GM21526 (cell line): ENCODE results near the gene CCDC57.

ENCODE experiments used
- ATAC-seq: cut with Tn5 transposase; IDR thresholded peaks from one replicate; pipeline ENCODE4 v1.9.1; 2021; ENCODE audit warnings: moderate library complexity; ENCODE audit not compliant: unreplicated experiment, low FRiP score

Gene CCDC57

DNA sequence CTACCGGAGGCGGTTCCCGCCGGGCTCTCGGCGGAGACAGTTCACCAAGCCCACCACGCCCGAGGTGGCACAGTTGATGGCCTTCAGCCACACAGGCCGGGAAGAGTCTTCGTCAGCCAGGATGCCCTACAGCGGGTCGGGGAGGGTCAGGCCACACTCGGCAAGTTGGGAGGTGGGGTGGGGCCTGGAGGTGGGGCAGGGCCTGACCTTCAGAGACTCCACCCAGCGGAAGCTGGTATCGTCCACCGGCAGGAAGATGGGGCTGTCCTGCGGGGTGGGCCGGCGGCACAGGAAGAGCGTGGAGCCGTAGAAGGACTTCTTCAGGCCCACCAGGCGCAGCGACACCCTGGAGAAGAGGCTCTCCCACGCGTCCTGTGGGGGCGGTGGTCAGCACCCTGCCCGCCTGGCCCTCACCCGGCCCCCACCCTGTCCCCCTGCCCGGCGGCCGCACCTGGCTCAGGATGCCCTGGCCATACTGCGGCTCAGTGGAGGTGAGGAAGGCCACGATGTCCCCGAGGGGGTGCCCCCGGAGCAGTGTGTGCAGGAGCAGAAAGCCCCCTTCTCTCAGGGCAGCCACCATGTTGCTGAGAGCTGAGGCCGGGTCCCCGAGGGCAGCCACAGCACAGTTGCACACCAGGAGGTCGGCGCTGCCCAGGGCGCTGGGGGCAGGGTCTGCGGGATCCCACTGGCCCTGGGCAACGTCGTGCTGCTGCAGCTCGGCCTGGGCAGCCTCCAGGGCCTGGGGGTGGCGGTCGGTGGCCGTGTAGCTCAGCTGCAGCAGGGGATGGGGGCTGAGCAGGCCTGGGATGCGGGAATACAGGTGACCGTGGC is 127.4 kb downstream of the CCDC57 start:
- ATAC-seq, result no peak

DNA sequence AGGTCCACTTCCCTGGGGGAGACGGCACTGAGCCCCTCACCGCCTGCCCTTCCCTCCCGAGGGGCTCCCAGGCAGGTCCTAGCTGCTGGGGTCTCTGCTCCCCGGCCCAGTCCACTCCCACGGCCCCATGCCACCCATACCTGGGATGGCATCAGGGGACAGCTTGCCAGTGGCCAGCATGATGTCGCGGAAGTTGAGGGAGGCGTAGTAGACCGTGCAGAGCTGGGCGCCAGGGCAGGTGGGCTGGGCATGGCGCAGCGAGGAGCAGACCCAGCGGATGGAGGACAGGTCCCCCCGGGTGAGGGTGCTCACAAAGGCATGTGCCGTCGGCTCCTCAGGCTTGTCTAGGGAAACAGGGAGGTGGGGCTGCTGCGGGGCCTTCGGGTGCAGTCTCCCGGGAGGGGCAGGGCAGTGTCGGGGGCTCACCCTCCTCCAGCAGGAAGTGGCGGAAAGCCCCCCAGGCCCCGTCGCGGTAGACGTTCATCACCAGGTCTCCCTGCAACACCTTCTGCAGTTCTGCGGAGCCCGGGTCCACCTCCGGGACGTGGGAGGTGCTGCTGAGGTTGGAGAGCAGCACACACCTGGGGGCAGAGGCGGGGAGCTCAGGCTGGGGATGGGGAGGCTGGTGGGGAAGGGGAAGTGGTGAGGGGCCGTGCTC is 128.1 kb downstream of the CCDC57 start:
- no peak for ATAC-seq

DNA sequence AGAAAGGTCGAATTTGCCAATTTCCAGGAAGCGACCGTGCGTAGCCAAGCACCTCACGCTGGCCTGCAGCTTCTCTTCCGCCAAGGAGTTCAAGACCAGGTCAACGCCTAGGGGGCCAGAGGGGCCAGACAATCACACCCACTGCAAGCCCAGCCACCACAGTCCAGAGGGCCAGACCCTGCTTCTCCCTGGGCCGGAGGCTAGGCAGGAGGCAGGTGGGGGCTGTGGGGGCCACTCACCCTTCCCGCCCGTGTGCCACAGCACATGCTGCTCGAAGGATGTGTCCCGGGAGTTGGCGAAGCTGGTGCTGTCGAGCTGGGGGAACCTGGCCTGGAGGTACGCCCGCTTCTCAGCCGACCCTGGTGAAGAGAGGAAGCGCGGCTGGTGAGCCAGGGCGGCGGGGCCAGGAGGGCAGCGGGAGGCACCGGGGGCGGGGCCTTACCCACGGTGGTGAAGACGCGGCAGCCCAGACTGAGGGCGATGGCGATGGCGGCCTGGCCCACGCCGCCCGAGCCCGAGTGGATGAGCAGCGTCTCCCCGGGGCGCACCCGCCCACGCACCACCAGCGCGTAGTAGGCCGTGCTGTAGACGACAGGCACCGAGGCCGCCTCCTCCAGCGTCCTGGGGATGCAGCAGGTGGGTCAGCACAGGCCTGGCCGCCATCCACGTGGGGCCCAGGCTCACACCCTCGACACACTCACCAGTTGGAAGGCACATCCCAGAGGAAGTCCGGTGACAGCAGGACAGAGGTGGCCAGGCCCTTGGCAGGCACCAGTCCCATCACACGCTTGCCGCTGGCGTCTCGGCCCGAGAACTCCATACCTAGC is 128.9 kb downstream of the CCDC57 start:
- ATAC-seq, result no peak

DNA sequence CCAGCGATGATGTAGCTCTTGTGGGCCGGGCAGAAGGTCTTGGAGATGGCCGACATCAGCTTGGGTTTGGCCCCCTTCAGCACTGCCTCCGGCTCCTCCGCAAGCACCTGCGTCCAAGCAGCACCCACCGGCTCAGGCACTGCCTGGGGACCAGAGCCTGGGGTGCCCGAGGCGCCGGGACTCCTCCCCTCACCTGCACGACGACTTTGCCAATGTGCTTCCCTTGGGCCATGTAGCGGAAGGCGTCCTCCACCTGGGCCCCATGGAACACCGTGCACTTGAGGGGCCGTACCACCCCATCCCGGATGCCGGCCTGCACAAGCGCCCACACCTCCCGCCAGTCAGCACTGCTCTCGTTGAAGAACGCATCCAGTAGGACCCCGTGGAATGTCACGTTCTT is 129.6 kb downstream of the CCDC57 start:
- no peak for ATAC-seq

DNA sequence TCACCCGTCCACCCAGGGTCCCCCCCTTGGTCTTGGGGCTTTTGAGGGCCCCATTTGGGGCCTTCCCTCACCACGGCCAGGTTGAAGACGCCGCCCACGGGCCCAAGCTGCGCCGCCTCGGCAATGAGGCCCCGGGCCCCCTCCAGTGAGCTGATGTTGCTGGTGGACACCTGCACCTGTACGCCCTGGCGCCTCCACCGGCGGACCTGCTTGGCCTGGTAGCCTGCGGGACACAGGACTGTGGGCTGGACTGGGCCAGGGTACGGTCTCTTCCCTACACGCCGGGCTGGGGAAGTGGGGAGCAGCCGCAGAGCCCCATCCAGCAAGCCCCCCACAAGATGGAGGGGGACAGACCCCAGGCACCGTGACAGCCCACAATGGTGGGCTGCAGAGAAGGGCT is 130.2 kb downstream of the CCDC57 start:
- no peak for ATAC-seq

DNA sequence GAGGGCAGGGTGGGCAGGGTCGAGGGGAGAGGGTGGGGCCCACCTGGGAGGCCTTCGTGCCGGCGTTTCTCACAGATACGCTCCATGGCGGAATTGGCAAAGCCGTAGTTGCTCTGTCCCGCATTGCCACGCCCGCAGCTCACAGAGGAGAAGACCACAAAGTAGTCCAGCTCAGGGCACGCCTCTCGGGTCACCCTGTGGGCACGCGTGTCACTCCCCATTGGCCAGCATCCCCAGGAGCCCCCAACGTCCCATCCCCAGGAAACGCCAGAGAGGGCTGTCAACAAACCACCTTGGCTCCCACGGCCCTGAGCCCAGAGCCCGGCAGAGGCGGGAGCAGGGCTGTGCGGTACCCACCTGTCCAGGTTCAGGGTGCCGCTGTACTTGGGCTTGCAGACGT is 130.7 kb downstream of the CCDC57 start:
- ATAC-seq, result no peak

DNA sequence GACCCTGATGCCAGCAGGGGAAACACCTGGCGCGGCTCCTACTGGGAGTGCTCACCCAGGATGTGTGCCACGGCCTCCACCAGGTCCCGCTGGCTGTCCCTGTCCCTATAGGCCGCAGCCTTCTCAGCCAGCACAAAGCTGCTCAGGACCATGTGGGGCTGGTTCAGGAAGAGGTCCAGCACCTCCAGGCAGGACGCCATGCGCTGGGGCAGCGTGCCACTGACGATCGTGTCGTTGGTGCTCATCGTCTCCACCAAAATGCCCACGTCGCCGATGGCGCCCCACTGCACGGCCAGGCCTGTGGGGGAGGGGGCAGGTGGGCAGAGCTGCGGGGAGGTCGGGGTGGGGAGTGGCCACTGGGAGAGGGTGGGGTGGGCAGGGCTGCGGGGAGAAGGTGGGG is 131.1 kb downstream of the CCDC57 start:
- ATAC-seq, result no peak

DNA sequence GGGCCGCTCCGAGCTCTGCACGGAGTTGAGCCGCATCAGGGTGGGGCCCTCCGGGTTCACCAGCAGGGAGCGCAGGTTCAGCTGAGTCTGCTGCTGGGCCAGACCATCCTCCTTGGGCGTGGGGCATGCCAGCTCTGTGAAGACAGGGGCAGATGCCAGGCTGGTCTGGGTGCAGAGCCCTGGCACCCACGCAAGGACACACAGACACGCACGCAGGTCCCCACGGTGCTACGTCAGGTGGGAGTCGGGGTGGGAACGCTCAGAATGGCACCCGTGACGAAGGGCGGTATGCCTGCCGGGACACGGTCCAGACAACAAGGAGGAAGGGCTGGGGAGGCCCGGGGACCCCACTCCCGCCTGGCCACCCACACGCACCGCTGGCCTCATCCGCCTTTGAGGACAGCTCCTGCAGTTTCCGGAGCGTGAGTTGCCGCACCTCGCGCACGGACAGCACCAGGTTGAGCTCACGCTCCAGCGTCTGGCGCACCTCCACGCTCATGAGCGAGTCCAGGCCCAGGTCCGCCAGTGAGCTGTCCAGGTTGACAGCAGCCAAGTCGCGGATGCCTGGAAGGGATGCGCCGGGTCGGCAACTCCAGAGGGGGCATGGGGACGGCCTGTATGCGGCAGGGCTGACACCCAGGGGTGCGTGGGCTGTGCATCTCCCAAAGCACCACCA is 131.7 kb downstream of the CCDC57 start:
- no peak for ATAC-seq

DNA sequence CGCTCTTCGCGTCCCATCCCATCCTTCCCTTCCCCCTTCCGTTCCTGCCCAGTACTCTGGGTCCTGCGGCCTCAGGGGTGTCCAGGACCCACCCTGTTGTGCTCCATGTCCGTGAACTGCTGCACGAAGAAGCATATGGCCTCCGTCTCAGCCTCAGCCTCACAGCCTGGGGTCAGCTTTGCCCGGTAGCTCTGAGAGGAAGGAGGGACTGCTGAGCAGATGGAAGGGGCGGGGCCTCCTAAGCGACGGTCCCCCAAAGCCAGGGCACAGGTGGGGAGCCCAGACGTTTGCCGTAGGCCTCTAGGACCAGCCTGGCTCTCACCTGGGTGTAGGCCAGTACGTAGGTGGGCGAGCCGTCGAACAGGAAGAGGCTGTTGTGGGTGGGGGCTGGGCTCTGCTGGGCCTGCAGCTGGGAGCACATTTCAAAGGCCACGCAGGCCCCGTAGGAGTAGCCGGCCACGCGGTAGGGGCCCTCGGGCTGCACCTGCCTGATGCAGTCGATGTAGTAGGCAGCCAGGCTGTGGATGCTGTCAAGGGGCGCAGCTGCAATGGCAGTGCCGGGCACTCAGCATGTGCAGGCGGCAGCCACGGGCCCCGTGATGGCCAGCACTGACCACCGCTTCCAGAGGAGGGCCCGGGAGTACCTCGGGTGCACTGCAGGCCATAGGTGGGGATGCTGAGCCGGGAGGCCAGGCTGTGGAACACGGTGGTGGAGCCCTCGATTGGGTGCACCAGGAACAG is 132.4 kb downstream of the CCDC57 start:
- no peak for ATAC-seq

DNA sequence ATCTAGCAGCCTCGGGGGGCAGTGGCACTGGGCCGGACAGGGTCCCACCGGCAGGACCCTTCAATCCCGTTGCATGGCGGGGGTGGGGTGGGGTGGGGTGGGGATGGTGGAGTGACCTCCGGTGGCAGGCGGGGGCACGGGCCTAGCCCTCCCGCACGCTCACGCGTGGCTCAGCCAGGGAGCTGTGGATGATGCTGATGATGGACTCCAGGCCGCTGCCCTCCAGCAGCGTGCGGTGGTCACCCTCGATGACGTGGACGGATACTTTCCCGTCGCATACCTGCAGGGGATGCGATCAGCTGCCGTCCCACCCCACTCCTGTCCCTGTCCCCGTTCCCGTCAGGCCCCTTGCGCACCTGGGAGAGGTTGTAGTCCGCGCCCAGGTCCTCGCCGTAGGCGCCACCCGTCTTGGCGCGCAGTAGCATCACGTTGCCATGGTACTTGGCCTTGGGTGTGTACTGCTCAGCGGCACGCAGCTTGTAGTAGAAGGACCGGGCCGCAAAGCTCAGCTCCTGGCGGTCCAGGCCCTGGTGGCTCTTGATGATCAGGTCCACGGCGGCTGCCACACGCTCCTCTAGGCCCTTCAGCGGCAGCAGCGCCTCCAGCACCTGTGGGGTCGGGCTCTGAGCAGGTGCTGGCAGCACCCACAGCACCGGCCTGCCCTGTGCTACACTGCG is 133.5 kb downstream of the CCDC57 start:
- no peak for ATAC-seq

DNA sequence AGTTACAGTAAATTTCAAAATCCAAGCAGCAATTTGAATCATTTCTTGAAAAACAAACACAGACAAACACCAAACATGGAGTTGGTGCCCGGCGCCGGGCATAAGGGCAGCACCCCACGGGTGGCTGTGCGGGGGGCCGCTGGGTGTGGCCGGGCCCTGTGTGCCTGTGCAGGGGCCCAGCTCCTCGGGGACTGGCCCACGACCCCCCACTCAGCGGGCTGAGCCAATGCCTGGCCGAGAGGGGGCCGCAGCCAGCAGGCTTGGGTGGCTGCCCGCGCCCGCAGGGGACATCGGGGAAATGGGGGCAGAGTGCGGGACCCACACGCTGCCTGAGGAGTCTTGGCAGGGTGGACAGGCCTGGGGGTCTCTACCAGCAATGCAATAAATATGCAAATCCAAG is 134.2 kb downstream of the CCDC57 start:
- no peak for ATAC-seq

DNA sequence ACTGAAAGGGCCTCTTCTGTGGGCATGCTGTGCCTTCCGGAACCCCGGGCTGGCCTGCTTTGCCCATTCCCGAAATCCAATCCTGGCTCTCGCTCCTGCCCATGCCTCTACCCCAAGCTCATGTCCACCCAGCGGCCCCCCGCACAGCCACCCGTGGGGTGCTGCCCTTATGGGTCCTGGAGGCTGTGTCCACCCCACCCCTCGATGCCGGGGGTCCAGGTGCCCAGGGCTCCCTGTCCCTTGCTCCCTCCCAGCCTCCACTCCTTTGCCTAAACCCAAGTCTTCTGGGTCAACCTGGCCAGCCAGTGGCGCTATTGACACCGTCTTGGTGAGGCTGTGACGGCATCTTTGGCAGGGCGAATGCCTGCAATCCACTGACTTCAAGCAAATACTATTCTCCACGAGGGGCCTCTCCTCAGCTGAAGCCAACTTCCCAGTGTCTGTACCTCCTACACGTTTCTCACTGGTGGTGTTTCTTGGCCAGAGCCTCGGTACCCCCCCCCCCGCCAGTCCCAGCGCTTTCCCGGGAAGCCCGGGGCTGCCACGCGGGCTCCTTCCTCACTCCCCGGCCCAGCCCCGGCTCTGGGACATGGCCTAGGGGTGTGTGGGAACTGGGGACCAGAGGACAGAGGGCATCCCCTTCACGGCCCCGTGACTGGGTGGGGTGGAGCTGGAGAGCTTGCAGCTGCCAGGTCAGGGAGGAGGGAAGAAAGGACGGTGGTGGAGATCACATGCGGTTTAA is 134.9 kb downstream of the CCDC57 start:
- ATAC-seq, result no peak

DNA sequence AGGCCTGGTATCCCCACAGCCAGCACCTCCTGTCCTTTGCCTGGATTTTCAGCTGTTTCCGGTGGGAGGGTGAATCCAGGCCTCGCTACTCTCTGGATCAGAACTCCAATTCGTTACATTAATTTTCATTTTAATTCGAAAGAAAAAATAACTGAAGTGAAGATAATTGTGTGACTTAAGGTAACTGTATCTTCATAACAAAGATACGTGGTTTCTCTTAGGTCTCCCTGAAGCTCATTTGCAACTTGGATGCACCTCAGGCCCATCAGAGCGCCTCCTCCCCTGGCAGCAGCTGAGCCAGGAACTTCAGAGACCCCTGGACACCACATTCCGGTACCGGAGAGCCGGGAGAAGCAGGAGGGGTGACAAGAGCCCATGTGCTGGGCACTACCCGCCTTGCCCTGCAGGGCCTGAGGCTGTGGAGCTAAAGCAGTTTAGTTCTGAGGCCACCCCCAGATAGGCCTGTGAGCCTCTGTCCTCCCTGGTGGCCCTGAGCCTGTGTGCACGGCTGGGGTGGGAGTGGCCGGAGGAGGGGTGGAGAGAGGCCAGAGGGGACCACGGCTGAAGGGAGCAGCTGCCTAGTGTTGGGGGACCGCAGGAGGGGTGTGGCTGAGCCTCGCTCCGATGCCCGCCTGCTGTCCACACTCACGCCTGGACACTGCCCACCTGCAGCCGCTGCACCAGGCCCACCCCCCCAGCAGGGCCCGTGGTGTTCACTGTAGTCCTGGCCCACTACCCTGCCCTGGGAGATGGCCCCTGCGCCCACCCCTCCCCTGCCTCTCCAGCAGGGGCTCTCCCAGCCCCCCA is 135.7 kb downstream of the CCDC57 start:
- ATAC-seq, result no peak

DNA sequence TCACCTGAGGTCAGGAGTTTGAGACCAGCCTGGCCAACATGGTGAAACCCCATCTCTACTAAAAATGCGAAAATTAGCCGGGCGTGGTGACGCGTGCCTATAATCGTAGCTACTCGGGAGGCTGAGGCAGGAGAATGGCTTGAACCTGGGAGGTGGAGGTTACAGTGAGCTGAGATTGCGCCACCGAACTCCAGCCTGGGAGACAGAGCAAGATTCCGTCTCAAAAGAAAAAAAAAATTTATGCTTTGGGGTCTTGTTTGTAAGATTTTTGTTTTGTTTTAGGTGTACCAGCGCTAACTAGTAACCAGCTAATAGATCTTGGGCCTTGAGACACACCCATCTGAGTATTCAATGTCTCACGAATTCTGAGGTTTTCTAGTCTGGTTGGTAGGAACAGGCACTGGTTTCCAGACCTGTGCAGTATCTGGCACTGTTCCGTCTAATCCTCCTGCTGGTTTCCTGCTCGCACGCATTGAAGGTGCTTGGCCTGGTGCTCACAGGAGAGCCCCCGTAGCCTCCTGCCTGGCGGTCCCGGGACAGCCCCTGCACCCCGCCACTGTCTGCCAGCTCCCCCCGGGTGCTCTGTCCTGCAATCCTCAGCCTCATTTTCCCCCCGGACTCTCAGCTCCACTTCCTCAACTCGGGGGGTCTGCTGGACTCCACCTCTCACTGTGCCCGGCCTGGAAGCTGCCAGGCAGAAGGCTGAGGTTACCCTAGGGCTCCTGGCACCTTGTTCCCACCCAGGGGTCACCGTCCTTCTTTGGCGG is 136.4 kb downstream of the CCDC57 start:
- ATAC-seq, result no peak

DNA sequence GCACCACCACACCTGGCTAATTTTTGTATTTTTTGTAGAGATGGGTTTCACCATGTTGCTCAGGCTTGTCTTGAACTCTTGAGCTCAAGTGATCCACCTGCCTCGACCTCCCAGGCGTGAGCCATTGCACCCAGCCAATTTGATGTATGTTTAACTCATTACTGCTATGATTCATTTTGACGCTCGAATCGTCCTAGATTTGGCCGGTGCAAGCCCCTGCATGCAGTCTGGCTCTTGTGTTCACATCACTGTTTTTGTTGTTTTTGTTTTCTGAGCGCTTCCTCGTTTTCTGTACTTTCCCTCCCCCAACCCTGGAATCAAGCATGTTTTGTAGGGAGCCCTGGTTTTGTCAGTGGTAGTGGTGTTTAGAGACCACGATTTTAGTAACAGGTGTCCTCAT is 139.2 kb downstream of the CCDC57 start:
- ATAC-seq, result no peak

DNA sequence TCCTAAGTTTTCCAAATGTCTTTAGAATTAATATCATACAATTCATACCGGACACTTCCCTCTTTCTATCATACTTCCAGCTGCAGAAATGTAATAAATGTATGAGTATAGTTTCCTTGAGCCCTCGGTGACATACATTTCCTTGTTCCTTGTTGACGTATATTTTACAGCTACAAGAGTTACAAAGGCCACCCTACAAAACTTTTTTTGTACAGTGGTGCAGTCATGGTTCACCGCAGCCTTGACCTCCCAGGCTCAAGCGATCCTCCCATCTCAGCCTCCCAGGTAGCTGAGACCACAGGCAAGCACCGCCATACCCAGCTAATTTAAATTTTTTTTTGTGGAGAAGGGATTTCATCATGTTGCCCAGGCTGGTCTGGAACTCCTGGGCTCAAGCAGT is 139.8 kb downstream of the CCDC57 start:
- no peak for ATAC-seq

DNA sequence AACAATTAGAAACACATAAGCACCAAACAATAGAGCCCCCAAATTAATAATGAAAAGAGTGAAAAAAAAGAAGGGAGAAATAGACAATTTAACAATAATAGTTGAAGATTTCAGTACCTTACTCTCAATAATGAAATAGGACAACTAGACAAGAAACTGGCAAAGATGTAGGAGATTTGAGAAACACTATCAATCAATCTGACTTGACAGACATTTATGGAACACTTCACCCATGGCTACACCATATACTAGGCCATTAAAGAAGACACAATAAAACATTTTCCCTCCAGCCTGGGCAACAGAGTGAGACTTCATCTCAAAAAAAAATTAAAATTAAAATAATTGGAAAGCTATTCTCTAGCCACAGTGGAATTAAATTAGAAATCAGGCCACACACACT is 142.0 kb downstream of the CCDC57 start:
- ATAC-seq, result no peak
